Naive thymus-derived CD8-positive, alpha-beta T cell (primary cell): ENCODE results near the gene MGST3. TPM values are rescaled to one million over a fixed set of nuclear protein-coding genes. Genes with fewer than 3 reads are reported as not detected.
"Not testable (repeated sequence)": the region's sequence is repeated elsewhere in the genome, so short reads cannot be mapped to it uniquely, and the experiment has no call there.

Source experiments
- ATAC-seq, 2 donors: fragments of 150-1000 bp; cut with Tn5 transposase in 1 of 2; sonication (Bioruptor Pico), chemical (Tn5 transposase) in 1 of 2; 1 replicate in 1 of 2; 2 replicates in 1 of 2; pipeline ENCODE4 v1.10.0; 2021; ENCODE audit warnings: mild to moderate bottlenecking in 2 of 2, moderate library complexity in 2 of 2
- POLR2A ChIA-PET: fragments of 350-600 bp; sonication (Branson Sonifier 250); formaldehyde crosslinking; loops from one replicate; lab custom pipeline; 2021; ENCODE audit warnings: antibody characterized with exemption; lab: Charles Lee
- DNase-seq, 10 donors: peaks; one replicate each; pipeline versions ENCODE4 v3.0.0 to v3.0.0-alpha.2; 2020 to 2022
- H3K27ac Mint-ChIP-seq, 10 donors: one replicate each; pipeline ENCODE4 v1.8.0; 2020 to 2022; ENCODE audit warnings: mild to moderate bottlenecking in 10 of 10, mixed read lengths in 10 of 10, moderate library complexity in 4 of 10, inconsistent platforms in 1 of 10
- H3K27me3 Mint-ChIP-seq, 5 donors: one replicate each; pipeline ENCODE4 v1.8.0; 2021 to 2022; ENCODE audit warnings: mixed read lengths in 5 of 5
- H3K36me3 Mint-ChIP-seq, 3 donors: one replicate each; pipeline ENCODE4 v1.8.0; 2020 to 2022; ENCODE audit warnings: mixed read lengths in 3 of 3, mild to moderate bottlenecking in 2 of 3, inconsistent platforms in 1 of 3
- H3K4me1 Mint-ChIP-seq, 4 donors: one replicate each; pipeline ENCODE4 v1.8.0; 2021 to 2022; ENCODE audit warnings: mixed read lengths in 4 of 4
- H3K4me3 Mint-ChIP-seq, 10 donors: one replicate each; pipeline ENCODE4 v1.8.0; 2020 to 2022; ENCODE audit warnings: mild to moderate bottlenecking in 10 of 10, mixed read lengths in 10 of 10, moderate library complexity in 6 of 10, inconsistent platforms in 1 of 10
- H3K9me3 Mint-ChIP-seq, 9 donors: one replicate each; pipeline ENCODE4 v1.8.0; 2020 to 2022; ENCODE audit warnings: mixed read lengths in 9 of 9, mild to moderate bottlenecking in 3 of 9, inconsistent platforms in 1 of 9, moderate library complexity in 1 of 9
- polyA plus RNA-seq, 3 donors: library from polyadenylated mRNA; unstranded; fragments of 300-500 nt; fragmentation: Illumina TruSeq; gene quantifications; one replicate each; pipeline ENCODE4 v1.2.3, GENCODE V29; 2021
- total RNA-seq, 8 experiments: library from RNA in 2 of 8; stranded (reverse) in 2 of 8; gene quantifications; one replicate each; pipeline ENCODE4 v1.2.3 and lab custom pipeline; 2021 to 2026

The MGST3 gene
- total and polyA plus RNA-seq, 5 experiments from 2014 or later, result 64.6 to 160 (median 95.3) TPM

- H3K36me3 Mint-ChIP-seq, H3K9me3 Mint-ChIP-seq, H3K27ac Mint-ChIP-seq, H3K4me3 Mint-ChIP-seq, POLR2A ChIA-PET, DNase-seq, H3K4me1 Mint-ChIP-seq, ATAC-seq: not testable (repeated sequence)
- peaks cover 2 to 22% (median 6%) of the 10 kb centered on the region in 5 donors for H3K27me3 Mint-ChIP-seq
Measured at GRCh38 chr1:165606676-165607075, 24.4 kb upstream of the MGST3 start.

GRCh38 chr1:165610866-165611265 is 20.2 kb upstream of the MGST3 start:
- POLR2A ChIA-PET, result no interaction called here
- Mint-ChIP-seq H3K27me3 (peaks cover 4 to 29% (median 10%) of the 10 kb centered on the region in 5 donors), H3K4me1 (no peaks in the 10 kb centered on the region), H3K27ac (no peak overlapping the region), H3K9me3 (peaks cover 0 to 24% (median 3%) of the 10 kb centered on the region in 9 donors), H3K4me3 (no peak overlapping the region), H3K36me3 (peaks cover 0 to 10% (median 0%) of the 10 kb centered on the region in 3 donors)
- ATAC-seq (no peak), DNase-seq (no peak)

- Mint-ChIP-seq H3K36me3 (peaks cover 0 to 10% (median 0%) of the 10 kb centered on the region in 3 donors), H3K27ac (peak overlapping the region in 1 of 10 donors; percentile 44), H3K4me3 (no peak overlapping the region), H3K27me3 (peaks cover 6 to 32% (median 19%) of the 10 kb centered on the region in 5 donors), H3K9me3 (peaks cover 0 to 24% (median 3%) of the 10 kb centered on the region in 9 donors), H3K4me1 (no peaks in the 10 kb centered on the region)
- ATAC-seq, result no peak
- no peak for DNase-seq
- POLR2A ChIA-PET, result no interaction called here
Measured at GRCh38 chr1:165612062-165612461, 19.0 kb upstream of the MGST3 start.

GRCh38 chr1:165616054-165616612 is 14.9 kb upstream of the MGST3 start:
- Mint-ChIP-seq H3K4me3 (no peak overlapping the region), H3K27ac (no peak overlapping the region), H3K9me3 (peaks cover 0 to 24% (median 3%) of the 10 kb centered on the region in 9 donors), H3K4me1 (no peaks in the 10 kb centered on the region), H3K36me3 (peaks cover 0 to 10% (median 2%) of the 10 kb centered on the region in 3 donors), H3K27me3 (peaks cover 13 to 36% (median 18%) of the 10 kb centered on the region in 5 donors)
- no peak for ATAC-seq
- POLR2A ChIA-PET, result no interaction called here
- no peak for DNase-seq

- Mint-ChIP-seq H3K36me3 (peaks cover 0 to 10% (median 2%) of the 10 kb centered on the region in 3 donors), H3K4me1 (no peaks in the 10 kb centered on the region), H3K27ac (no peak overlapping the region), H3K27me3 (peaks cover 12 to 36% (median 15%) of the 10 kb centered on the region in 5 donors), H3K4me3 (no peak overlapping the region), H3K9me3 (peaks cover 0 to 24% (median 3%) of the 10 kb centered on the region in 9 donors)
- DNase-seq (no peak), ATAC-seq (no peak)
- POLR2A ChIA-PET, result interaction anchor here (0.6 kb wide), 1 partner anchor 57 kb away, joined by 4 read pairs; no protein-coding TSS in a partner anchor
Measured at GRCh38 chr1:165616987-165617546, 14.0 kb upstream of the MGST3 start.

- ATAC-seq (no peak), DNase-seq (no peak)
- peaks cover 0 to 2% (median 0%) of the 10 kb centered on the region in 3 donors for H3K36me3 Mint-ChIP-seq
- peaks cover 10 to 32% (median 23%) of the 10 kb centered on the region in 5 donors for H3K27me3 Mint-ChIP-seq
- H3K27ac Mint-ChIP-seq, result peak overlapping the region in 1 of 10 donors; percentile 46
- H3K4me1 Mint-ChIP-seq, result peaks cover 0 to 2% (median 0%) of the 10 kb centered on the region in 4 donors
- H3K4me3 Mint-ChIP-seq, result no peak overlapping the region
- POLR2A ChIA-PET, result no interaction called here
- H3K9me3 Mint-ChIP-seq, result peaks cover 0 to 5% (median 2%) of the 10 kb centered on the region in 9 donors
Measured at GRCh38 chr1:165619647-165620151, 11.3 kb upstream of the MGST3 start.

- DNase-seq (no peak), ATAC-seq (no peak)
- H3K27me3 Mint-ChIP-seq, result peaks cover 6 to 18% (median 12%) of the 10 kb centered on the region in 5 donors
- H3K27ac Mint-ChIP-seq, result no peak overlapping the region
- peaks cover 0 to 2% (median 0%) of the 10 kb centered on the region in 4 donors for H3K4me1 Mint-ChIP-seq
- no peaks in the 10 kb centered on the region for H3K36me3 Mint-ChIP-seq
- H3K9me3 Mint-ChIP-seq, result no peaks in the 10 kb centered on the region
- POLR2A ChIA-PET, result no interaction called here
- H3K4me3 Mint-ChIP-seq, result no peak overlapping the region
Measured at GRCh38 chr1:165623624-165624023, 7.4 kb upstream of the MGST3 start.

GRCh38 chr1:165624441-165624840 is 6.6 kb upstream of the MGST3 start:
- ATAC-seq (no peak), DNase-seq (no peak)
- Mint-ChIP-seq H3K36me3 (no peaks in the 10 kb centered on the region), H3K4me1 (peaks cover 0 to 3% (median 1%) of the 10 kb centered on the region in 4 donors), H3K9me3 (no peaks in the 10 kb centered on the region), H3K27me3 (peaks cover 6 to 18% (median 12%) of the 10 kb centered on the region in 5 donors), H3K4me3 (no peak overlapping the region), H3K27ac (no peak overlapping the region)
- POLR2A ChIA-PET, result no interaction called here

GRCh38 chr1:165628147-165628822 is 2.7 kb upstream of the MGST3 start:
- ATAC-seq (no peak), DNase-seq (no peak)
- Mint-ChIP-seq H3K27me3 (peaks cover 0 to 8% (median 2%) of the 10 kb centered on the region in 5 donors), H3K9me3 (no peaks in the 10 kb centered on the region), H3K4me3 (peak overlapping the region in 2 of 10 donors; percentile 3 to 4), H3K27ac (peak overlapping the region in 1 of 10 donors; percentile 81), H3K4me1 (peaks cover 0 to 7% (median 5%) of the 10 kb centered on the region in 4 donors), H3K36me3 (no peaks in the 10 kb centered on the region)
- POLR2A ChIA-PET, result no interaction called here

GRCh38 chr1:165629151-165629550 is 1.9 kb upstream of the MGST3 start:
- peak overlapping the region in 1 of 10 donors; percentile 36 for H3K27ac Mint-ChIP-seq
- H3K27me3 Mint-ChIP-seq, result peaks cover 0 to 6% (median 0%) of the 10 kb centered on the region in 5 donors
- H3K36me3 Mint-ChIP-seq, result no peaks in the 10 kb centered on the region
- H3K4me3 Mint-ChIP-seq, result peak overlapping the region in 7 of 10 donors; percentile 0 to 48 (median 34)
- DNase-seq (no peak), ATAC-seq (no peak)
- H3K9me3 Mint-ChIP-seq, result no peaks in the 10 kb centered on the region
- POLR2A ChIA-PET, result no interaction called here
- peaks cover 0 to 13% (median 11%) of the 10 kb centered on the region in 4 donors for H3K4me1 Mint-ChIP-seq

- H3K4me3 Mint-ChIP-seq, result no peak overlapping the region
- H3K9me3 Mint-ChIP-seq, result no peaks in the 10 kb centered on the region
Measured at GRCh38 chr1:165629848-165630628, 996 bp upstream of the MGST3 start.

More at GRCh38 chr1:165629848-165630628, 996 bp upstream of the MGST3 start:
- POLR2A ChIA-PET, result interaction anchor here (0.6 to 2.3 kb wide), 6 partner anchors 32 to 1209 kb away, joined by 3 to 15 read pairs (median 10); partner anchors contain the start of genes ALDH9A1, POGK and TMCO1
- H3K27ac Mint-ChIP-seq, result peak overlapping the region in 3 of 10 donors; percentile 42 to 82 (median 82)
- peaks cover 0 to 18% (median 16%) of the 10 kb centered on the region in 4 donors for H3K4me1 Mint-ChIP-seq
- no peak for ATAC-seq
- H3K36me3 Mint-ChIP-seq, result peaks cover 0 to 3% (median 0%) of the 10 kb centered on the region in 3 donors
- no peaks in the 10 kb centered on the region for H3K27me3 Mint-ChIP-seq
- DNase-seq, result peak in 2 of 10 donors; percentile 4 to 14
